WTC11 (cell line): ENCODE measurements around the gene GNAS. TPM values are rescaled to one million over a fixed set of nuclear protein-coding genes. Genes with fewer than 3 reads are reported as not detected.
A peak's percentile ranks its signal among the peaks of the same experiment; 100 is the strongest.

ENCODE experiments used
- ATAC-seq: fragments of 200-7000 bp; cut with Tn5 transposase; 2 replicates; pipeline ENCODE4 v1.10.0; 2021; ENCODE audit warnings: mild to moderate bottlenecking, moderate library complexity
- CTCF ChIA-PET: fragments of 300-600 bp; sonication (Branson Sonifier 250); formaldehyde crosslinking; loops from one replicate; lab custom pipeline; 2021; ENCODE audit warnings: antibody characterized with exemption; lab: Charles Lee
- POLR2A ChIA-PET: fragments of 350-600 bp; sonication (Branson Sonifier 250); formaldehyde crosslinking; loops from one replicate; lab custom pipeline; 2021; ENCODE audit warnings: antibody characterized with exemption; lab: Charles Lee
- DNase-seq: peaks from one replicate; pipeline ENCODE4 v3.0.0; 2021; ENCODE audit warnings: low spot score
- H3K27ac Mint-ChIP-seq: 2 replicates; pipeline ENCODE4 v1.8.0; 2021; ENCODE audit warnings: mixed read lengths
- H3K27me3 Mint-ChIP-seq: 2 replicates; pipeline ENCODE4 v1.8.0; 2021; ENCODE audit warnings: low read depth, mild to moderate bottlenecking, moderate library complexity, mixed read lengths
- H3K36me3 Mint-ChIP-seq: 2 replicates; pipeline ENCODE4 v1.8.0; 2021; ENCODE audit warnings: mixed read lengths
- H3K4me1 Mint-ChIP-seq: 2 replicates; pipeline ENCODE4 v1.8.0; 2022; ENCODE audit warnings: mixed read lengths
- H3K4me3 Mint-ChIP-seq: 2 replicates; pipeline ENCODE4 v1.8.0; 2021; ENCODE audit warnings: mild to moderate bottlenecking, moderate library complexity, mixed read lengths
- H3K9me3 Mint-ChIP-seq: 2 replicates; pipeline ENCODE4 v1.8.0; 2021; ENCODE audit warnings: mixed read lengths
- ATF1 ChIP-seq: sonication (generic); formaldehyde crosslinking; IDR thresholded peaks from 2 replicates; pipeline ENCODE4 v1.8.1; 2023; ENCODE audit warnings: mild to moderate bottlenecking, moderate library complexity, missing genetic modification reagents
- ATF3 ChIP-seq: sonication (generic); formaldehyde crosslinking; conservative IDR thresholded peaks from 2 replicates; pipeline ENCODE4 v1.8.1; 2022; ENCODE audit warnings: mild to moderate bottlenecking, missing genetic modification reagents
- CREB1 ChIP-seq: sonication (generic); formaldehyde crosslinking; IDR thresholded peaks from 2 replicates; pipeline ENCODE4 v1.8.0; 2023; ENCODE audit warnings: mild to moderate bottlenecking, missing genetic modification reagents
- E2F4 ChIP-seq: sonication (generic); formaldehyde crosslinking; IDR thresholded peaks from 2 replicates; pipeline ENCODE4 v1.8.1; 2022; ENCODE audit warnings: low read depth, mild to moderate bottlenecking, moderate library complexity, missing genetic modification reagents, borderline replicate concordance
- ELF4 ChIP-seq: sonication (generic); formaldehyde crosslinking; IDR thresholded peaks from 2 replicates; pipeline ENCODE4 v1.8.1; 2022; ENCODE audit warnings: low read depth, mild to moderate bottlenecking, moderate library complexity, missing genetic modification reagents
- ESRRA ChIP-seq: sonication (generic); formaldehyde crosslinking; IDR thresholded peaks from 2 replicates; pipeline ENCODE4 v1.8.1; 2022; ENCODE audit warnings: mild to moderate bottlenecking, missing genetic modification reagents, borderline replicate concordance
- FOXJ3 ChIP-seq: sonication (generic); formaldehyde crosslinking; IDR thresholded peaks from 2 replicates; pipeline ENCODE4 v1.9.0; 2021; ENCODE audit warnings: missing genetic modification reagents, mild to moderate bottlenecking, borderline replicate concordance
- FOXP4 ChIP-seq: sonication (generic); formaldehyde crosslinking; IDR thresholded peaks from 2 replicates; pipeline ENCODE4 v1.8.0; 2022; ENCODE audit warnings: mild to moderate bottlenecking, missing genetic modification reagents
- HMGA2 ChIP-seq: fragments of 250-450 bp; sonication (Bioruptor Pico); IDR thresholded peaks from 2 replicates; pipeline ENCODE4 v1.4.0; 2021; ENCODE audit warnings: mild to moderate bottlenecking, moderate library complexity
- MAX ChIP-seq: sonication (generic); formaldehyde crosslinking; IDR thresholded peaks from 2 replicates; pipeline ENCODE4 v1.8.0; 2022; ENCODE audit warnings: mild to moderate bottlenecking, missing genetic modification reagents
- NFYB ChIP-seq: sonication (generic); formaldehyde crosslinking; conservative IDR thresholded peaks from 2 replicates; pipeline ENCODE4 v1.8.0; 2022; ENCODE audit warnings: low read depth, missing genetic modification reagents
- RELA ChIP-seq: sonication (generic); formaldehyde crosslinking; IDR thresholded peaks from 2 replicates; pipeline ENCODE4 v1.8.1; 2022; ENCODE audit warnings: missing genetic modification reagents, mild to moderate bottlenecking, borderline replicate concordance
- TP53 ChIP-seq: sonication (generic); formaldehyde crosslinking; IDR thresholded peaks from 2 replicates; pipeline ENCODE4 v1.8.1; 2023; ENCODE audit warnings: mild to moderate bottlenecking, missing genetic modification reagents
- USF1 ChIP-seq: sonication (generic); formaldehyde crosslinking; IDR thresholded peaks from 2 replicates; pipeline ENCODE4 v1.8.0; 2022; ENCODE audit warnings: mild to moderate bottlenecking, missing genetic modification reagents
- ZNF263 ChIP-seq: sonication (generic); formaldehyde crosslinking; IDR thresholded peaks from 2 replicates; pipeline ENCODE4 v1.8.1; 2022; ENCODE audit warnings: low read depth, mild to moderate bottlenecking, moderate library complexity, missing genetic modification reagents
- ZNF317 ChIP-seq: sonication (generic); formaldehyde crosslinking; IDR thresholded peaks from 2 replicates; pipeline ENCODE4 v1.8.1; 2023; ENCODE audit warnings: low read depth, mild to moderate bottlenecking, moderate library complexity, missing genetic modification reagents, borderline replicate concordance
- ZNF671 ChIP-seq: fragments of 250-450 bp; sonication (Bioruptor Pico); IDR thresholded peaks from 2 replicates; pipeline ENCODE4 v1.8.0; 2021; ENCODE audit warnings: mild to moderate bottlenecking
- total RNA-seq: library from RNA; stranded (reverse); gene quantifications from 3 replicates; pipeline ENCODE4 v1.2.3, GENCODE V29; 2021
- TF ChIP-seq, protein P1 (sequence below): fragments of 250-450 bp; sonication (Bioruptor Pico); IDR thresholded peaks from 2 replicates; pipeline ENCODE4 v1.8.0; 2021; ENCODE audit warnings: mild to moderate bottlenecking
- TF ChIP-seq, protein P2 (sequence below): fragments of 250-450 bp; sonication (Bioruptor Pico); IDR thresholded peaks from 2 replicates; pipeline ENCODE4 v1.9.0; 2021; ENCODE audit warnings: mild to moderate bottlenecking
- TF ChIP-seq, protein P3 (sequence below): sonication (generic); formaldehyde crosslinking; IDR thresholded peaks from 2 replicates; pipeline ENCODE4 v1.8.0; 2023; ENCODE audit warnings: missing genetic modification reagents
- TF ChIP-seq, protein P4 (sequence below): sonication (generic); formaldehyde crosslinking; IDR thresholded peaks from 2 replicates; pipeline ENCODE4 v1.8.1; 2022; ENCODE audit warnings: mild to moderate bottlenecking, missing genetic modification reagents, moderate library complexity, borderline replicate concordance
- TF ChIP-seq, protein P5 (sequence below): sonication (generic); formaldehyde crosslinking; IDR thresholded peaks from 2 replicates; pipeline ENCODE4 v1.8.0; 2022; ENCODE audit warnings: mild to moderate bottlenecking, missing genetic modification reagents

GNAS gene
- total RNA-seq, 1 experiment from 2014 or later, result 868 TPM

- peak; percentile 36; the same call in 1 of the 2 replicates for TF ChIP-seq FOXP4 (CRISPR knock-in tag)
- TF ChIP-seq ATF1, result 0 out of 2 replicates have a peak, but pooled peaks have one; percentile 24
- TF ChIP-seq RELA, result 0 out of 2 replicates have a peak, but pooled peaks have one; percentile 29
- TF ChIP-seq, all 79 proteins: peak for 7
Measured at GRCh38 chr20:58889798-58890517, 37.4 kb downstream of the GNAS start (continued).

GRCh38 chr20:58890518-58891085 is 38.1 kb downstream of the GNAS start:
- H3K36me3 Mint-ChIP-seq, result peaks cover 16% of the 10 kb centered on the region
- ChIA-PET CTCF (interaction anchor here (0.6 to 1.5 kb wide), 2 partner anchors 46 to 94 kb away, joined by 3 to 4 read pairs; no protein-coding TSS in a partner anchor), POLR2A (no interaction called here)
- H3K4me1 Mint-ChIP-seq, result peaks cover 50% of the 10 kb centered on the region
- DNase-seq (peak; percentile 65), ATAC-seq (peak; percentile 21)
- H3K27ac Mint-ChIP-seq, result peak overlapping the region; percentile 89
- H3K9me3 Mint-ChIP-seq, result peaks cover 5% of the 10 kb centered on the region; the same call in 1 of the 2 replicates
- H3K4me3 Mint-ChIP-seq, result peak overlapping the region; percentile 78
- H3K27me3 Mint-ChIP-seq, result no peaks in the 10 kb centered on the region
- TF ChIP-seq ZNF317 (no peak), USF1 (no peak), CREB1 (CRISPR knock-in tag) (no peak), ZNF671 (no peak), ELF4 (no peak; the same call in 1 of the 2 replicates), MAX (peak; percentile 23; the same call in 1 of the 2 replicates), TP53 (CRISPR knock-in tag) (no peak), ZNF263 (no peak), E2F4 (CRISPR knock-in tag) (no peak), ESRRA (no peak), HMGA2 (CRISPR knock-in tag) (no peak), FOXJ3 (CRISPR knock-in tag) (no peak), NFYB (CRISPR knock-in tag) (no peak), ATF3 (CRISPR knock-in tag) (no peak)
- TF ChIP-seq, protein P1, sequence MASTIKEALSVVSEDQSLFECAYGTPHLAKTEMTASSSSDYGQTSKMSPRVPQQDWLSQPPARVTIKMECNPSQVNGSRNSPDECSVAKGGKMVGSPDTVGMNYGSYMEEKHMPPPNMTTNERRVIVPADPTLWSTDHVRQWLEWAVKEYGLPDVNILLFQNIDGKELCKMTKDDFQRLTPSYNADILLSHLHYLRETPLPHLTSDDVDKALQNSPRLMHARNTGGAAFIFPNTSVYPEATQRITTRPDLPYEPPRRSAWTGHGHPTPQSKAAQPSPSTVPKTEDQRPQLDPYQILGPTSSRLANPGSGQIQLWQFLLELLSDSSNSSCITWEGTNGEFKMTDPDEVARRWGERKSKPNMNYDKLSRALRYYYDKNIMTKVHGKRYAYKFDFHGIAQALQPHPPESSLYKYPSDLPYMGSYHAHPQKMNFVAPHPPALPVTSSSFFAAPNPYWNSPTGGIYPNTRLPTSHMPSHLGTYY, result no peak
- TF ChIP-seq, protein P2, sequence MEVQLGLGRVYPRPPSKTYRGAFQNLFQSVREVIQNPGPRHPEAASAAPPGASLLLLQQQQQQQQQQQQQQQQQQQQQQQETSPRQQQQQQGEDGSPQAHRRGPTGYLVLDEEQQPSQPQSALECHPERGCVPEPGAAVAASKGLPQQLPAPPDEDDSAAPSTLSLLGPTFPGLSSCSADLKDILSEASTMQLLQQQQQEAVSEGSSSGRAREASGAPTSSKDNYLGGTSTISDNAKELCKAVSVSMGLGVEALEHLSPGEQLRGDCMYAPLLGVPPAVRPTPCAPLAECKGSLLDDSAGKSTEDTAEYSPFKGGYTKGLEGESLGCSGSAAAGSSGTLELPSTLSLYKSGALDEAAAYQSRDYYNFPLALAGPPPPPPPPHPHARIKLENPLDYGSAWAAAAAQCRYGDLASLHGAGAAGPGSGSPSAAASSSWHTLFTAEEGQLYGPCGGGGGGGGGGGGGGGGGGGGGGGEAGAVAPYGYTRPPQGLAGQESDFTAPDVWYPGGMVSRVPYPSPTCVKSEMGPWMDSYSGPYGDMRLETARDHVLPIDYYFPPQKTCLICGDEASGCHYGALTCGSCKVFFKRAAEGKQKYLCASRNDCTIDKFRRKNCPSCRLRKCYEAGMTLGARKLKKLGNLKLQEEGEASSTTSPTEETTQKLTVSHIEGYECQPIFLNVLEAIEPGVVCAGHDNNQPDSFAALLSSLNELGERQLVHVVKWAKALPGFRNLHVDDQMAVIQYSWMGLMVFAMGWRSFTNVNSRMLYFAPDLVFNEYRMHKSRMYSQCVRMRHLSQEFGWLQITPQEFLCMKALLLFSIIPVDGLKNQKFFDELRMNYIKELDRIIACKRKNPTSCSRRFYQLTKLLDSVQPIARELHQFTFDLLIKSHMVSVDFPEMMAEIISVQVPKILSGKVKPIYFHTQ (CRISPR knock-in tag), result no peak
- TF ChIP-seq, protein P3, sequence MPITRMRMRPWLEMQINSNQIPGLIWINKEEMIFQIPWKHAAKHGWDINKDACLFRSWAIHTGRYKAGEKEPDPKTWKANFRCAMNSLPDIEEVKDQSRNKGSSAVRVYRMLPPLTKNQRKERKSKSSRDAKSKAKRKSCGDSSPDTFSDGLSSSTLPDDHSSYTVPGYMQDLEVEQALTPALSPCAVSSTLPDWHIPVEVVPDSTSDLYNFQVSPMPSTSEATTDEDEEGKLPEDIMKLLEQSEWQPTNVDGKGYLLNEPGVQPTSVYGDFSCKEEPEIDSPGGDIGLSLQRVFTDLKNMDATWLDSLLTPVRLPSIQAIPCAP (CRISPR knock-in tag), result 0 out of 2 replicates have a peak, but pooled peaks have one; percentile 11
- TF ChIP-seq, protein P4, sequence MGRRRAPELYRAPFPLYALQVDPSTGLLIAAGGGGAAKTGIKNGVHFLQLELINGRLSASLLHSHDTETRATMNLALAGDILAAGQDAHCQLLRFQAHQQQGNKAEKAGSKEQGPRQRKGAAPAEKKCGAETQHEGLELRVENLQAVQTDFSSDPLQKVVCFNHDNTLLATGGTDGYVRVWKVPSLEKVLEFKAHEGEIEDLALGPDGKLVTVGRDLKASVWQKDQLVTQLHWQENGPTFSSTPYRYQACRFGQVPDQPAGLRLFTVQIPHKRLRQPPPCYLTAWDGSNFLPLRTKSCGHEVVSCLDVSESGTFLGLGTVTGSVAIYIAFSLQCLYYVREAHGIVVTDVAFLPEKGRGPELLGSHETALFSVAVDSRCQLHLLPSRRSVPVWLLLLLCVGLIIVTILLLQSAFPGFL (CRISPR knock-in tag), result no peak
- TF ChIP-seq, protein P5, sequence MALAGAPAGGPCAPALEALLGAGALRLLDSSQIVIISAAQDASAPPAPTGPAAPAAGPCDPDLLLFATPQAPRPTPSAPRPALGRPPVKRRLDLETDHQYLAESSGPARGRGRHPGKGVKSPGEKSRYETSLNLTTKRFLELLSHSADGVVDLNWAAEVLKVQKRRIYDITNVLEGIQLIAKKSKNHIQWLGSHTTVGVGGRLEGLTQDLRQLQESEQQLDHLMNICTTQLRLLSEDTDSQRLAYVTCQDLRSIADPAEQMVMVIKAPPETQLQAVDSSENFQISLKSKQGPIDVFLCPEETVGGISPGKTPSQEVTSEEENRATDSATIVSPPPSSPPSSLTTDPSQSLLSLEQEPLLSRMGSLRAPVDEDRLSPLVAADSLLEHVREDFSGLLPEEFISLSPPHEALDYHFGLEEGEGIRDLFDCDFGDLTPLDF (CRISPR knock-in tag), result no peak
